HG02678 (cell line): Measurements from ENCODE around the gene ATOH1.
A peak's percentile ranks its signal among the peaks of the same experiment; 100 is the strongest.

ENCODE experiments used
- ATAC-seq: cut with Tn5 transposase; IDR thresholded peaks from one replicate; pipeline ENCODE4 v1.9.1; 2021; ENCODE audit warnings: mild to moderate bottlenecking, moderate library complexity; ENCODE audit not compliant: unreplicated experiment

Gene ATOH1

GRCh38 chr4:93828332-93828994 is at the start of gene ATOH1:
Gene ATOH1 (plus strand): TSS chr4:93828753. CDS start chr4:93828927, 174 bp downstream.
- ATAC-seq: no peak

GRCh38 chr4:93779228-93779627 is 49.3 kb upstream of the ATOH1 start:
- no peak for ATAC-seq

- ATAC-seq: no peak
These were observed 48.5 kb upstream of the ATOH1 start for GRCh38 chr4:93780080-93780479.

- ATAC-seq: no peak
These were observed 47.4 kb upstream of the ATOH1 start for GRCh38 chr4:93781198-93781597.

GRCh38 chr4:93786149-93786548 is 42.4 kb upstream of the ATOH1 start:
- no peak for ATAC-seq

GRCh38 chr4:93788712-93789111 is 39.8 kb upstream of the ATOH1 start:
- ATAC-seq: no peak

- peak; percentile 79 for ATAC-seq
These were observed 36.9 kb upstream of the ATOH1 start for GRCh38 chr4:93791570-93792195.

- ATAC-seq: no peak
These were observed 26.5 kb upstream of the ATOH1 start for GRCh38 chr4:93802045-93802444.

GRCh38 chr4:93809773-93810172 is 18.8 kb upstream of the ATOH1 start:
- no peak for ATAC-seq

GRCh38 chr4:93810340-93810992 is 18.1 kb upstream of the ATOH1 start:
- ATAC-seq: no peak

GRCh38 chr4:93813092-93813491 is 15.5 kb upstream of the ATOH1 start:
- no peak for ATAC-seq

- ATAC-seq: no peak
These were observed 14.4 kb upstream of the ATOH1 start for GRCh38 chr4:93814141-93814540.

GRCh38 chr4:93814722-93815121 is 13.8 kb upstream of the ATOH1 start:
- ATAC-seq: no peak

- no peak for ATAC-seq
These were observed 2.9 kb upstream of the ATOH1 start for GRCh38 chr4:93825551-93826216.

GRCh38 chr4:93827272-93827947 is 1.1 kb upstream of the ATOH1 start:
- no peak for ATAC-seq

- ATAC-seq: no peak
These were observed 654 bp downstream of the ATOH1 start for GRCh38 chr4:93828995-93829819.

GRCh38 chr4:93829820-93830687 is 1.5 kb downstream of the ATOH1 start:
- ATAC-seq: no peak

GRCh38 chr4:93831716-93832496 is 3.4 kb downstream of the ATOH1 start:
- ATAC-seq: no peak
